PFSK-1 (cell line): ENCODE measurements around the gene KDM2B.

Experiments used
- POLR2AphosphoS5 ChIP-seq: IDR thresholded peaks from 2 replicates; pipeline ENCODE4 v1.6.1; 2012; ENCODE audit warnings: low read depth, mild to moderate bottlenecking, control low read depth, low read length, moderate library complexity
- REST ChIP-seq, 2 experiments: IDR thresholded peaks; 2 replicates each; pipeline versions ENCODE4 v1.6.1 to v1.8.0; 2011 to 2012; ENCODE audit warnings: low read depth in 2 of 2, low read length in 2 of 2, control low read depth in 1 of 2, inconsistent platforms in 1 of 2, mild to moderate bottlenecking in 1 of 2, moderate library complexity in 1 of 2; ENCODE audit not compliant: insufficient read depth in 1 of 2
- SIN3A ChIP-seq: IDR thresholded peaks from 2 replicates; pipeline ENCODE4 v1.6.1; 2012; ENCODE audit warnings: mild to moderate bottlenecking, low read length, moderate library complexity, borderline replicate concordance; ENCODE audit not compliant: insufficient read depth
- TAF1 ChIP-seq: IDR thresholded peaks from 2 replicates; pipeline ENCODE4 v1.6.1; 2012; ENCODE audit warnings: low read length, control low read depth, borderline replicate concordance; ENCODE audit not compliant: insufficient read depth

- TF ChIP-seq POLR2AphosphoS5 = no peak
- TF ChIP-seq TAF1 = no peak
- no peak for TF ChIP-seq REST (IDR thresholded peaks at IDR 0.05; ENCODE audit: insufficient read depth in 1 of 2, low read depth in 2 of 2, low read length in 2 of 2)
- no peak for TF ChIP-seq SIN3A
These were observed 156.9 kb downstream of the KDM2B start for GRCh38 chr12:121423682-121424623.
